GM12892 (cell line): ENCODE data around the gene CACNA1G.

Source experiments
- POLR2A ChIP-seq: IDR thresholded peaks from 2 replicates; pipeline ENCODE4 v1.6.1; 2011; ENCODE audit warnings: low read depth, low read length, control low read depth
- POLR2AphosphoS5 ChIP-seq: IDR thresholded peaks from 2 replicates; pipeline ENCODE4 v1.6.1; 2011; ENCODE audit warnings: low read depth, low read length, control low read depth

DNA sequence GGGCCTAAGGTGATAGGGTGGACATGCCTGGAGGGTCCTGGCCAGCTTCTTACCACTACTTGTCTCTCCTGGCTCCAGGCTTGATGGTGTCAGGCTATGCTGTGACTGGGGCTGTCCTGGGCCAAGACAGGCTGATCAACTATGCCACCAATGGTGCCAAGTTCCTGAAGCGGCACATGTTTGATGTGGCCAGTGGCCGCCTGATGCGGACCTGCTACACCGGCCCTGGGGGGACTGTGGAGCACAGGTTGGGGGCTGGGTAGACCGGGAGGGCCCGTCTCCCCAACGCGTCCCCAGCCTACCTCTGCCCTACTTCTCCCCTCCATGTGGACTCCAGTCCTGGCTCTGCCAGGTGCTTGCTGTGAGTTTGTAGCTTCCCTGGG, 9.1 kb upstream of the CACNA1G start:
- TF ChIP-seq POLR2AphosphoS5, result no peak
- no peak for TF ChIP-seq POLR2A
